Measurements from ENCODE around the gene F5.

F5 gene

GRCh38 chr1:169610108-169610507 is 23.8 kb upstream of the F5 start:
- Histone ChIP-seq H3K9ac (ENCODE audit: low read depth, low read length) (no peak overlapping the region), H3K27ac (ENCODE audit: low read length) (no peak overlapping the region), H3K9me3 (ENCODE audit: insufficient read depth, low read depth, low read length) (no peaks in the 10 kb centered on the region), H3K36me3 (ENCODE audit: insufficient read depth, low read depth, low read length) (no peaks in the 10 kb centered on the region), H3K4me3 (ENCODE audit: low read length) (no peak overlapping the region), H3K27me3 (ENCODE audit: insufficient read depth, low read length) (no peaks in the 10 kb centered on the region), H3K4me1 (ENCODE audit: insufficient read depth, low read length) (no peaks in the 10 kb centered on the region)

- Histone ChIP-seq H3K9ac (ENCODE audit: low read depth, low read length) (no peak overlapping the region), H3K4me1 (ENCODE audit: insufficient read depth, low read length) (no peaks in the 10 kb centered on the region), H3K27me3 (ENCODE audit: insufficient read depth, low read length) (no peaks in the 10 kb centered on the region), H3K9me3 (ENCODE audit: insufficient read depth, low read depth, low read length) (no peaks in the 10 kb centered on the region), H3K27ac (ENCODE audit: low read length) (no peak overlapping the region), H3K4me3 (ENCODE audit: low read length) (no peak overlapping the region), H3K36me3 (ENCODE audit: insufficient read depth, low read depth, low read length) (no peaks in the 10 kb centered on the region)
Measured at GRCh38 chr1:169608226-169608625, 21.9 kb upstream of the F5 start.

GRCh38 chr1:169604781-169605560 is 18.7 kb upstream of the F5 start:
- Histone ChIP-seq H3K27ac (ENCODE audit: low read length) (no peak overlapping the region), H3K9me3 (ENCODE audit: insufficient read depth, low read depth, low read length) (no peaks in the 10 kb centered on the region), H3K4me1 (ENCODE audit: insufficient read depth, low read length) (no peaks in the 10 kb centered on the region), H3K4me3 (ENCODE audit: low read length) (no peak overlapping the region), H3K9ac (ENCODE audit: low read depth, low read length) (no peak overlapping the region), H3K36me3 (ENCODE audit: insufficient read depth, low read depth, low read length) (no peaks in the 10 kb centered on the region), H3K27me3 (ENCODE audit: insufficient read depth, low read length) (no peaks in the 10 kb centered on the region)

GRCh38 chr1:169601096-169601881 is 15.0 kb upstream of the F5 start:
- no peaks in the 10 kb centered on the region for H3K9me3 ChIP-seq (ENCODE audit: insufficient read depth, low read depth, low read length)
- no peaks in the 10 kb centered on the region for H3K36me3 ChIP-seq (ENCODE audit: insufficient read depth, low read depth, low read length)
- no peaks in the 10 kb centered on the region for H3K4me1 ChIP-seq (ENCODE audit: insufficient read depth, low read length)
- no peak overlapping the region for H3K4me3 ChIP-seq (ENCODE audit: low read length)
- no peak overlapping the region for H3K27ac ChIP-seq (ENCODE audit: low read length)
- H3K27me3 ChIP-seq (ENCODE audit: insufficient read depth, low read length), result no peaks in the 10 kb centered on the region
- H3K9ac ChIP-seq (ENCODE audit: low read depth, low read length), result no peak overlapping the region

GRCh38 chr1:169595764-169596711 is 9.8 kb upstream of the F5 start:
- Histone ChIP-seq H3K4me3 (ENCODE audit: low read length) (no peak overlapping the region), H3K27ac (ENCODE audit: low read length) (no peak overlapping the region), H3K9me3 (ENCODE audit: insufficient read depth, low read depth, low read length) (no peaks in the 10 kb centered on the region), H3K4me1 (ENCODE audit: insufficient read depth, low read length) (no peaks in the 10 kb centered on the region), H3K36me3 (ENCODE audit: insufficient read depth, low read depth, low read length) (no peaks in the 10 kb centered on the region), H3K27me3 (ENCODE audit: insufficient read depth, low read length) (peaks cover 19% of the 10 kb centered on the region), H3K9ac (ENCODE audit: low read depth, low read length) (no peak overlapping the region)

- Histone ChIP-seq H3K27me3 (ENCODE audit: insufficient read depth, low read length) (peaks cover 19% of the 10 kb centered on the region), H3K9me3 (ENCODE audit: insufficient read depth, low read depth, low read length) (no peaks in the 10 kb centered on the region), H3K9ac (ENCODE audit: low read depth, low read length) (no peak overlapping the region), H3K4me3 (ENCODE audit: low read length) (no peak overlapping the region), H3K27ac (ENCODE audit: low read length) (no peak overlapping the region), H3K4me1 (ENCODE audit: insufficient read depth, low read length) (no peaks in the 10 kb centered on the region), H3K36me3 (ENCODE audit: insufficient read depth, low read depth, low read length) (no peaks in the 10 kb centered on the region)
Measured at GRCh38 chr1:169594391-169594790, 8.1 kb upstream of the F5 start.

- Histone ChIP-seq H3K36me3 (ENCODE audit: insufficient read depth, low read depth, low read length) (no peaks in the 10 kb centered on the region), H3K4me3 (ENCODE audit: low read length) (no peak overlapping the region), H3K4me1 (ENCODE audit: insufficient read depth, low read length) (no peaks in the 10 kb centered on the region), H3K27ac (ENCODE audit: low read length) (no peak overlapping the region), H3K9ac (ENCODE audit: low read depth, low read length) (no peak overlapping the region), H3K27me3 (ENCODE audit: insufficient read depth, low read length) (peaks cover 21% of the 10 kb centered on the region), H3K9me3 (ENCODE audit: insufficient read depth, low read depth, low read length) (no peaks in the 10 kb centered on the region)
Measured at GRCh38 chr1:169590932-169591331, 4.7 kb upstream of the F5 start.

- Histone ChIP-seq H3K4me3 (ENCODE audit: low read length) (no peak overlapping the region), H3K27me3 (ENCODE audit: insufficient read depth, low read length) (peaks cover 20% of the 10 kb centered on the region), H3K36me3 (ENCODE audit: insufficient read depth, low read depth, low read length) (no peaks in the 10 kb centered on the region), H3K4me1 (ENCODE audit: insufficient read depth, low read length) (no peaks in the 10 kb centered on the region), H3K9ac (ENCODE audit: low read depth, low read length) (no peak overlapping the region), H3K9me3 (ENCODE audit: insufficient read depth, low read depth, low read length) (no peaks in the 10 kb centered on the region), H3K27ac (ENCODE audit: low read length) (no peak overlapping the region)
Measured at GRCh38 chr1:169588785-169589485, 2.7 kb upstream of the F5 start.

GRCh38 chr1:169588112-169588511 is 1.8 kb upstream of the F5 start:
- Histone ChIP-seq H3K27me3 (ENCODE audit: insufficient read depth, low read length) (peaks cover 19% of the 10 kb centered on the region), H3K36me3 (ENCODE audit: insufficient read depth, low read depth, low read length) (no peaks in the 10 kb centered on the region), H3K9ac (ENCODE audit: low read depth, low read length) (no peak overlapping the region), H3K9me3 (ENCODE audit: insufficient read depth, low read depth, low read length) (no peaks in the 10 kb centered on the region), H3K27ac (ENCODE audit: low read length) (no peak overlapping the region), H3K4me3 (ENCODE audit: low read length) (no peak overlapping the region), H3K4me1 (ENCODE audit: insufficient read depth, low read length) (no peaks in the 10 kb centered on the region)

- no peaks in the 10 kb centered on the region for H3K4me1 ChIP-seq (ENCODE audit: insufficient read depth, low read length)
- no peaks in the 10 kb centered on the region for H3K36me3 ChIP-seq (ENCODE audit: insufficient read depth, low read depth, low read length)
- no peak overlapping the region for H3K9ac ChIP-seq (ENCODE audit: low read depth, low read length)
- peak overlapping the region; percentile 38; the same call in 1 of the 2 replicates for H3K4me3 ChIP-seq (ENCODE audit: low read length)
- H3K27ac ChIP-seq (ENCODE audit: low read length), result no peak overlapping the region
- H3K9me3 ChIP-seq (ENCODE audit: insufficient read depth, low read depth, low read length), result no peaks in the 10 kb centered on the region
- H3K27me3 ChIP-seq (ENCODE audit: insufficient read depth, low read length), result peaks cover 11% of the 10 kb centered on the region
Measured at GRCh38 chr1:169586067-169586394, 250 bp downstream of the F5 start.

- Histone ChIP-seq H3K9me3 (ENCODE audit: insufficient read depth, low read depth, low read length) (no peaks in the 10 kb centered on the region), H3K4me1 (ENCODE audit: insufficient read depth, low read length) (no peaks in the 10 kb centered on the region), H3K36me3 (ENCODE audit: insufficient read depth, low read depth, low read length) (no peaks in the 10 kb centered on the region), H3K9ac (ENCODE audit: low read depth, low read length) (no peak overlapping the region), H3K27me3 (ENCODE audit: insufficient read depth, low read length) (peaks cover 11% of the 10 kb centered on the region), H3K27ac (ENCODE audit: low read length) (no peak overlapping the region), H3K4me3 (ENCODE audit: low read length) (no peak overlapping the region)
Measured at GRCh38 chr1:169585181-169585580, 1.1 kb downstream of the F5 start.

All from iPS-20b (cell line).